H9 (cell line): Measurements from ENCODE around the gene ZMYND8. TPM values are rescaled to one million over a fixed set of nuclear protein-coding genes. Genes with fewer than 3 reads are reported as not detected.

ENCODE experiments used
- DNase-seq: peaks from one replicate; pipeline ENCODE4 v3.0.0-alpha.2; 2017
- H2AFZ ChIP-seq: one replicate; pipeline ENCODE4 v1.6.1; 2013; ENCODE audit warnings: mild to moderate bottlenecking, low read length, control low read depth, moderate library complexity
- H2AK5ac ChIP-seq: 2 replicates; pipeline ENCODE4 v1.6.1; 2013; ENCODE audit warnings: low read length, control low read depth, mixed read lengths; ENCODE audit not compliant: insufficient read length
- H2BK120ac ChIP-seq: one replicate; pipeline ENCODE4 v1.6.1; 2013; ENCODE audit warnings: low read depth, mild to moderate bottlenecking, low read length, control low read depth, inconsistent platforms; ENCODE audit not compliant: poor library complexity, severe bottlenecking
- H2BK12ac ChIP-seq: 2 replicates; pipeline ENCODE4 v1.6.1; 2013; ENCODE audit warnings: low read length, control low read depth, mixed read lengths, low read depth; ENCODE audit not compliant: insufficient read length
- H2BK15ac ChIP-seq: 2 replicates; pipeline ENCODE4 v1.6.1; 2013; ENCODE audit warnings: low read depth, low read length, control low read depth
- H2BK20ac ChIP-seq: one replicate; pipeline ENCODE4 v1.6.1; 2013; ENCODE audit warnings: low read depth, mild to moderate bottlenecking, low read length, control low read depth, inconsistent platforms; ENCODE audit not compliant: poor library complexity, severe bottlenecking
- H2BK5ac ChIP-seq: 2 replicates; pipeline ENCODE4 v1.6.1; 2013; ENCODE audit warnings: low read length, control low read depth, mixed read lengths; ENCODE audit not compliant: insufficient read length
- H3K14ac ChIP-seq: 2 replicates; pipeline ENCODE4 v1.6.1; 2013; ENCODE audit warnings: low read length, control low read depth; ENCODE audit not compliant: insufficient read depth
- H3K18ac ChIP-seq: 2 replicates; pipeline ENCODE4 v1.6.1; 2013; ENCODE audit warnings: low read depth, mild to moderate bottlenecking, mixed read lengths, low read length, control low read depth; ENCODE audit not compliant: insufficient read length
- H3K23ac ChIP-seq: 2 replicates; pipeline ENCODE4 v1.6.1; 2013; ENCODE audit warnings: low read length, control low read depth, mixed read lengths, low read depth; ENCODE audit not compliant: insufficient read length
- H3K23me2 ChIP-seq: 2 replicates; pipeline ENCODE4 v1.6.1; 2013; ENCODE audit warnings: low read depth, mild to moderate bottlenecking, mixed read lengths, low read length, control low read depth; ENCODE audit not compliant: insufficient read length, poor library complexity, severe bottlenecking
- H3K27ac ChIP-seq: 2 replicates; pipeline ENCODE4 v1.5.1; 2013; ENCODE audit warnings: low read length, control low read depth, mixed read lengths, low read depth; ENCODE audit not compliant: insufficient read length
- H3K27me3 ChIP-seq: 2 replicates; pipeline ENCODE4 v1.6.1; 2013; ENCODE audit warnings: low read length, control low read depth, inconsistent platforms; ENCODE audit not compliant: insufficient read depth
- H3K4ac ChIP-seq: 2 replicates; pipeline ENCODE4 v1.6.1; 2013; ENCODE audit warnings: low read depth, mild to moderate bottlenecking, control low read depth, inconsistent platforms, low read length, moderate library complexity
- H3K4me1 ChIP-seq: 2 replicates; pipeline ENCODE4 v1.6.1; 2013; ENCODE audit warnings: low read length, control low read depth, inconsistent platforms; ENCODE audit not compliant: insufficient read depth
- H3K4me2 ChIP-seq: 2 replicates; pipeline ENCODE4 v1.6.1; 2013; ENCODE audit warnings: low read length, control low read depth, mixed read lengths; ENCODE audit not compliant: insufficient read length, insufficient read depth
- H3K56ac ChIP-seq: 2 replicates; pipeline ENCODE4 v1.6.1; 2013; ENCODE audit warnings: low read depth, mild to moderate bottlenecking, mixed read lengths, low read length, control low read depth; ENCODE audit not compliant: insufficient read length
- H3K79me1 ChIP-seq: 2 replicates; pipeline ENCODE4 v1.6.1; 2013; ENCODE audit warnings: low read depth, mild to moderate bottlenecking, moderate library complexity, low read length, control low read depth, inconsistent platforms; ENCODE audit not compliant: insufficient read depth, poor library complexity, severe bottlenecking
- H3K79me2 ChIP-seq: 2 replicates; pipeline ENCODE4 v1.6.1; 2013; ENCODE audit warnings: low read length, control low read depth, inconsistent platforms; ENCODE audit not compliant: insufficient read depth
- H3K9ac ChIP-seq: 2 replicates; pipeline ENCODE4 v1.6.1; 2013; ENCODE audit warnings: low read length, control low read depth, mixed read lengths; ENCODE audit not compliant: insufficient read length; ENCODE audit errors: extremely low read depth
- H3K9me3 ChIP-seq: one replicate; pipeline ENCODE4 v1.6.1; 2013; ENCODE audit warnings: low read depth, low read length, inconsistent platforms; ENCODE audit not compliant: control insufficient read depth
- H3T11ph ChIP-seq: one replicate; pipeline ENCODE4 v1.6.1; 2013; ENCODE audit warnings: mild to moderate bottlenecking, low read length, control low read depth, inconsistent platforms
- H4K20me1 ChIP-seq: one replicate; pipeline ENCODE4 v1.6.1; 2013; ENCODE audit not compliant: control insufficient read depth, insufficient read length, insufficient read depth
- H4K5ac ChIP-seq: 2 replicates; pipeline ENCODE4 v1.6.1; 2013; ENCODE audit warnings: low read depth, mild to moderate bottlenecking, mixed read lengths, low read length, control low read depth; ENCODE audit not compliant: insufficient read length
- H4K8ac ChIP-seq: replicated peaks from 2 replicates; pipeline ENCODE4 v1.6.1; 2013; ENCODE audit warnings: low read length, control low read depth, mixed read lengths, low read depth; ENCODE audit not compliant: insufficient read length
- H4K91ac ChIP-seq: 2 replicates; pipeline ENCODE4 v1.6.1; 2013; ENCODE audit warnings: low read depth, mild to moderate bottlenecking, moderate library complexity, mixed read lengths, low read length, control low read depth; ENCODE audit not compliant: insufficient read length
- H3K27ac Mint-ChIP-seq, 3 experiments: 2 replicates in 2 of 3; 3 replicates in 1 of 3; pipeline ENCODE4 v1.8.0; 2020 to 2021; ENCODE audit warnings: mixed read lengths in 3 of 3, mild to moderate bottlenecking in 1 of 3, moderate library complexity in 1 of 3
- H3K27me3 Mint-ChIP-seq: 2 replicates; pipeline ENCODE4 v1.8.0; 2021; ENCODE audit warnings: low read depth, mild to moderate bottlenecking, moderate library complexity, mixed read lengths
- H3K36me3 Mint-ChIP-seq, 3 experiments: 2 replicates in 2 of 3; 3 replicates in 1 of 3; pipeline ENCODE4 v1.8.0; 2020 to 2021; ENCODE audit warnings: low read depth in 3 of 3, mixed read lengths in 3 of 3; ENCODE audit not compliant: insufficient read depth in 1 of 3
- H3K4me1 Mint-ChIP-seq, 2 experiments: 2 replicates each; pipeline ENCODE4 v1.8.0; 2020; ENCODE audit warnings: mixed read lengths in 2 of 2
- H3K4me3 Mint-ChIP-seq, 2 experiments: 2 replicates in 1 of 2; 3 replicates in 1 of 2; pipeline ENCODE4 v1.8.0; 2020 to 2021; ENCODE audit warnings: mild to moderate bottlenecking in 2 of 2, mixed read lengths in 2 of 2, moderate library complexity in 1 of 2
- H3K9me3 Mint-ChIP-seq, 2 experiments: 2 replicates in 1 of 2; 3 replicates in 1 of 2; pipeline ENCODE4 v1.8.0; 2020; ENCODE audit warnings: mild to moderate bottlenecking in 2 of 2, mixed read lengths in 2 of 2, moderate library complexity in 1 of 2
- CTCF ChIP-seq: fragments of 200-600 bp; sonication (generic); conservative IDR thresholded peaks from 3 replicates; pipeline ENCODE4 v1.8.0; 2021; ENCODE audit warnings: antibody characterized with exemption, mild to moderate bottlenecking
- WGBS: extraction: QIAGEN DNeasy Blood & Tissue Kit; methylation state at CpG from one replicate; pipeline ENCODE4 v1.1.7; 2013; ENCODE audit warnings: missing lambda C conversion rate, low lambda C conversion rate, mixed read lengths; ENCODE audit not compliant: insufficient read length; ENCODE audit errors: extremely low coverage; 5-methylcytosine and 5-hydroxymethylcytosine counted together
- total RNA-seq: library from RNA; stranded (reverse); gene quantifications from 2 replicates; pipeline ENCODE4 v1.2.1, GENCODE V29; 2021

ZMYND8 gene
- total RNA-seq, 1 experiment from 2014 or later = 158 TPM

GRCh38 chr20:47305667-47306066 lies 50.8 kb downstream of the ZMYND8 start:
- no peak for DNase-seq
- no CpG with 5 or more reads among the region's 4 CpGs for WGBS
- no peak overlapping the region for H2BK12ac ChIP-seq
- H3K4ac ChIP-seq = no peak overlapping the region
- H2AFZ ChIP-seq = no peak overlapping the region
- Mint-ChIP-seq H3K36me3 (peaks cover 33 to 87% (median 58%) of the 10 kb centered on the region in 3 experiments; a peak in 6 of 7 replicates), H3K4me3 (no peak overlapping the region), H3K27ac (peak overlapping the region in 2 of 3 experiments; percentile 59 to 66; a peak in 3 of 7 replicates), H3K9me3 (no peaks in the 10 kb centered on the region), H3K27me3 (no peaks in the 10 kb centered on the region; the same call in 1 of the 2 replicates), H3K4me1 (peaks cover 37 to 38% of the 10 kb centered on the region in 2 experiments)
- no peak overlapping the region for H2BK20ac ChIP-seq
- no peak overlapping the region for H3K9ac ChIP-seq
- no peak overlapping the region for H3K56ac ChIP-seq
- no peak overlapping the region for H3K4me2 ChIP-seq
- H3K4me1 ChIP-seq = peaks cover 2% of the 10 kb centered on the region; the same call in 1 of the 2 replicates
- no peak overlapping the region for H2BK15ac ChIP-seq
- no peaks in the 10 kb centered on the region for H4K20me1 ChIP-seq
- H3K79me1 ChIP-seq = peaks cover 17% of the 10 kb centered on the region
- H2BK5ac ChIP-seq = no peak overlapping the region
- H3K79me2 ChIP-seq = peaks cover 15% of the 10 kb centered on the region; the same call in 1 of the 2 replicates
- H2AK5ac ChIP-seq = no peak overlapping the region
- H3T11ph ChIP-seq = no peak overlapping the region
- no peak overlapping the region for H4K8ac ChIP-seq
- H3K27ac ChIP-seq = no peak overlapping the region
- H3K9me3 ChIP-seq = no peaks in the 10 kb centered on the region
- no peak overlapping the region for H2BK120ac ChIP-seq
- no peak overlapping the region for H4K91ac ChIP-seq
- no peak overlapping the region for H3K14ac ChIP-seq
- no peak overlapping the region for H3K18ac ChIP-seq
- H3K23ac ChIP-seq = no peak overlapping the region
- H4K5ac ChIP-seq = no peak overlapping the region
- H3K23me2 ChIP-seq = no peaks in the 10 kb centered on the region
- H3K27me3 ChIP-seq = no peaks in the 10 kb centered on the region
- TF ChIP-seq CTCF = no peak
